Hippocampal formation (tissue), 2 donors: Measurements from ENCODE around the gene PRELID3B.

Source experiments
- DNase-seq, 2 donors: peaks; one replicate each; lab custom pipeline; 2025; lab: John Stamatoyannopoulos, UW

Gene PRELID3B

DNA sequence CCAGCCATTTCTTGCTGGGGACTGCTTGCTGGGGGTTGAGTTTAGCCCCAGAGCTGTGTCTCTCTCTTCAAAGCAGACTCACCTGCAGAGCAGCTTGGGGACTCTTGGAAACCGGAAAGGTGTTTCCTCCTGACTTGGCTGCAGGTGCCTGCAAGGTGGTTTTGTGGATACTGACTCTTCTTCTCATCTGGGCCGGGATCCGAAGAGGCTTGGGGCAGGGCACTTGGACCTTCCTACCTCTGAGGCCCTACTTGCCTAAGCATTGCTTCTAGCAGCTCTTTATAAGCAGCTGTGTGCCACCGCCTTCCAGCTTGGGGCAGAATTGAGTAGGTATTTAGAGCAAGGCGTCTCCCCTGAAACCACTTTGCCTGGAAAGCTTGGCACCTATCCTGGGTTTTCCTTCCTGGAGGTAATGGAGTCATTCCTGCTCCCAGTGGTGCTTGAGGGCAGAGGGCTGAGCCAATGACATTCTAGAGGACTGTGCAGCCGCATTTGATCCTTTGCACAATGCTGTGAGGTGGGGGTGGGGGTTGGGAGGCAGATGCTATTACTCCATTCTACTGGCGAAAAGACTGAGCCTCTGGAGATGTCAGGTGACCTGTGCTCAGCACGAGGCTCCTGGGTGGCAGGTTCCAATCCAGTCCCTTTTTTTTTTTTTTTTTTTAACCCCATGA is 32.1 kb downstream of the PRELID3B start:
- DNase-seq = no peak

DNA sequence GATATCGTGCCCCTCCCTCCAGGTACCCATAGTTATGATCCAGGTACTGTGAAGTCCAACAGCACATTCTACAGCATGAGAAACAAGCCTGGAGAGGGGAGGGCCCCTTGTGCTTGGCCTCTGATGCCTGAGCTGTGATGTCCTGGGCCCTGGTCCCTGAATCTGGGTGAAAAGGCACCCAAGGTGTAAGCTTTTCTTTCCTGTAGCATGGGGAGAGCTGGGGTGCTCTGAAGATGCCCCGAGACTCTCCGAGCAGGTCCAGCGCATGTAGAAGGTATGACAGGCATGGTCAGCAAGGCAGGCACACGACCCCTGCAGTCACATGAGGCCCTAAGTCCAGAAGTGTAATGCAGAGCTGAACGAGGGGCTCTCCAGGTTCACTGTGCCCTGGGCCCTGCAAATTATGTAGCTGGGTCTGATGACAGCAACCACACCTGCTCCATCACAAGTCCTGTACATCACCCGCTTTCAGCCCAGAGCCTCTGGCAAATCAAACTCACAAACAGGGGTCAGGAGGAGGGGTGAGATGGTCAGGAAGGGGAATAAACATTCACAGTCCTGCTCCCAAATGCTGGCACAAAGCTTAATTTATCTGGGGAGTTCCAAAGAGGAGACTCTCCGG is 33.8 kb downstream of the PRELID3B start:
- DNase-seq = no peak

DNA sequence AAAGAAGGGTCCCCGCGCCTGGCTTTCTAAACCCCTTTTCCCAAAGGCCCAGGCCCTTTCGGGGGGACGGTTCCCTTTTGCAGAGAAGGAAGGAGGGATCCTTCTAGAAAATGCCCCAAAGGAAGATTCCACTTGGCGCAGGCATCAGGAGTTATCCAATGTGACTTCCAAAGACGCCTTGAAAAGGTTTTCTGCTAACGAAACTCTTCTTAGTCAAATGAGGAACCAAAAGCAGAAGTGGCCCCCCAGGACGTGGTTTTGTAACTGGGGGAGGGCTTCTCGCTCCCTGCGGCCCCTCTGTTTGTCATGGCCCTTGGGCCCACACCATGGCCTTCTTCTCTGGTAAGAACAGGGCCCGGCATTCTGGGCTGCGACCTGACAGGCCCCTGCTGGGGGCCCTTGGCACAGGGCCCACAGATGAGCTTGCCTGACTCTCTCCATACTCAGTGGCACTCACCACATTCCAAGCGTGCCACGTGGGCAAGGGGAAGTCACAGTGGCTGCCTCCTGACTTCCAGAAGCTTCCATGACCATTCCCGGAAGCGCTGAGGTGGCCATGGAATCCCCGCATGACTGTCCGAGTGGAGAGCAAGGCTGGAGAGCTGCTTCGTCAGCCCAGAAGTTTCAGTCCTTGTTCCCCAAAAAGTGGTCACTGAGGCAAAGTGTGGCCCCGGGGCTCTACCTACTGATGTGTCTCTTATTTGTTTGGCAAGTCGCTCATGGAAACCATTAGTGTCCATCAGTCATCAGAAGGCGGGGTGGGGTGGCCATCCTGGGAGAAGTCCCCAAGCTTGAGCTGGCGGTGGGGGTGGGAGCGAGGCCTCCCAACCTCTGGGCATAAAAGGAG is 34.7 kb downstream of the PRELID3B start:
- DNase-seq = peak in 1 of 2 donors; percentile 36

DNA sequence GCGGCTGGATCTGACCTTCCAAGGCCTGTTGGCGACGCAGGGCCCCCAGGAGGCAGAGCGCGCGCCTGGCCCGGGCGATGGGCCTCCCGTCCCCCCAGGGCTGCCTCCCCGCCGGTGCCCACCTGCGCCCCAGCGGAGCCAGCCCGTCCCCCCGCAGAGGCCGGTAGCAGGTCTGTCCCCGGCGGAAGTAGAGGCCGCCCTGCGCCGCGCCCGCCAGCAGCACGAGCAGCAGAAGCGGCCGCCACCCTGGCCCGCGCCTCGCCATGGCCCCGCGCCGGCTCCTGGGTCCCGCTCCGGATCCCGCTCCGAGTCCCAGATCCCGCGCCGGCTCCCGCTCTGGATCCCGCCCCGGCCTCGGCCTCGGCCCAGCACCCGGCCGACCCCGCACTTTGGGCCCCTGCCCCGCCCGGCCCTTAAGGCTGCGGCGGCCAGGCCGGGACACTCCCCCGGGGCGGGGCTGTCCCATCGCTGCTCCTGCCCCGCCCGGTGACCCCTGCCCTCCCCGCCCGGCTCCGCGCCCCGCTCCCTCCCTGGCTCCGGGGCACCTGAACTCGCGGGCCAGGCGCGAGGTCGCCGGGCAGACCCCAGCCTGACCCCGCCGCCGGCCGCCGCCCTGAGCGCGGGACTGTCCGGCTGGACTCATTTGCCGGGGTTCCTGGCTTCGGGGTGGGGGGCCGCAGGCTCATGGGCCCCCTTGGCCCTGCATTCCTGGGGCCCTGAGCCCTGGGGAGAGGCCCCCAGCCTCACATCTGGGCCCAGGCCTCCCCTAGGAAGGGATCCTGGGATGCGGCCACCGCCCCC is 35.5 kb downstream of the PRELID3B start, which contains the start of gene CTSZ:
Gene CTSZ (minus strand): TSS at position 391 of the 801 bp plus-strand sequence. CDS start 126 bp downstream, at position 265.
- peak in 1 of 2 donors; percentile 16 for DNase-seq

DNA sequence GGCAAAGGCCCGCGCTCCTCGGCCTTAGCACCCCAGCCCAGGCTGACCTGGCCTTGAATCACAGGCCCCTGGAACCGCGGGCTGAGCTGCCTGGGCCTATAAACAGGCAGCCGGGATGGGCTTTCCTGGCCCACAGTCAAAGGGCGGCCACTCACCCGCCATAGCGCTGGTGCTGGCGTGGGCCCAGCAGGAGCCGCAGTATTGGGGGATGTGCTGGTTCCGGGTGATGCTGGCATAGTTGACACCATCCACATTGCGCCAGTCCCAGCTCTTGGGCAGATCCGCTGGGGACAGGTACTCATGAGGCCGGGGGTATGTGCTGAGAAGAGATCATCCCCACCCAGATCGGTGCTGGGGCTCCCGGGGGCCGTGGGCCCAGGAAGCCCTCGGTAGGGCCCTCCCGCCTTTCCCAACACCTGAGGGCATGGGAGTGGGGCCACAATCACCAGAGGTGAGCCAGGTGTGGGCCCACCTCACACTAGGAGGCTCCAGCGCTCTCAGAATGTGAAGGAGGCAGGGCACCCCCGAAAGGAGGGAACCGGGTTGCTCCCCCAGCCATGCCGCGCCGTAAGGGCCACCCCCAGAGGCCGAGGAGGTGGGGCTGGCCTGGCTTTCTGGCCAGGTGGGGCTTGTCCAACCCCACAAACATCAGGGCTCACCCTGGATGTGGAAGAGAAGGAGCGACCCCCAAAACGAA is 36.3 kb downstream of the PRELID3B start:
- DNase-seq = no peak

DNA sequence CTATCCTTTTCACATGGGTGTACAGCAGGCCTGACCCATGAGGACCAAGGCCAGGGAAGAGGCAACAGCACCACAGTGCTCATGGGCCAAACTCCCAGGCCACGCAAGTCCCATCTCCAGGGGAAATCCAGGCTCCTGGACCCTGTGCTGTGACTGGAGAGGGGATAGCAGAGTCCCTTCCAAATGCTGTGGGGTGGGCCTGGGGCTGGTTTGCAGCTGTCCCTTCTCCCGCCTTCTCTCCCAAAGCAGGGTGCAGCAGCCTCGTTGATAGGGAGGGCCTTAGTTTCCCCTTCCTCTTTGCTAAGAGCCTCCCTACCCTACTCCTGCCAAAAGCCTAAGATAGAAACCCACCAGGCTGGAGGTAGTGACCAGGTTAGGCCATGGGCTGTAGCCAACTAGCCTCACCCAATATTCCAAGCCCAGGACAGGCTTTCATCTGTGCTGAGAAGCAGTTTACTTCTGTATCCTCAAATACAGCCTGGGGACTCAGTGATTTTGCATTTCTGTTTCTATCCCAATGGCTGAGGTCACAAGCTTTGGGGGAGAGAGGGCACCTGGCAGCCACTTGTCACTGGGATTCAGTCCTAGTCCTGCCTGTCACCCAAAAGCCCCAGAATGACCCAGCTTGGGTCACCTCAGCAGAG is 36.9 kb downstream of the PRELID3B start:
- DNase-seq = no peak

DNA sequence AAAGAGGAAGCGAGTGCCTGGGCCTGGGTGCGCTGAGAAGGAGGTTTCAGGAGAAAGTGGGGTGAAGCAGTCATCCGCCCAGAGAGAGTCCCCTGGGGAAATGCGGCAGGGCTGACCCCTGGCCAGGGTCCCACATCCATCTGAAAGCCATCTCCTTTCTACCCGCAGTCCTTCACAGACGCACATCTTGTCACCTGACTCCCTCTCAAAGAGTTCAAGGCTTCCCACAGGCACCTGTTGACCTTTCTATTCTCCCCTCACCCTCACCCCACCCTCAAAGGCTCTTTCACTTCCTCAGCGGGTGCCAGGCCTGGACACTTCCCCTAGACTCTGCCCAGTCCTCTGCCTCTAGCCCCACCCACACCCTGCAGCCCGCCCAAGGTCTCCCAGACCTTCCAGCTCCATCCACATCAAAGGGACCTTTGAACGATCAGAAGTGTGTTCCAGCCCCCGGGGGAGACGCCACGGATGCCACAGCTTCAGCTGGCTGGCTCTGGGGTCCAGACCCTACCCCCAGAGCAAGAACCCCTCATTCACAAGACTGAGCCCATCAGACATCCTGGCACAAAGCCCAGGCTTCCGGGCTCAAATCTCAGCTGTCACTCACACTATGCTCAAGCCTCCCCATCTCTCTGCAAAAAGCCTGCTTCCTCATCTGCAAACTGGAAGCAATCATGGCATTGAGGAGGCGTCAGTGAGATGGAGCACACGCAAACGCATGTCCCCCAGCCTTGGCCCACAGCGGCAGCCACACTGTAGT is 37.6 kb downstream of the PRELID3B start:
- DNase-seq = peak in 1 of 2 donors; percentile 47

DNA sequence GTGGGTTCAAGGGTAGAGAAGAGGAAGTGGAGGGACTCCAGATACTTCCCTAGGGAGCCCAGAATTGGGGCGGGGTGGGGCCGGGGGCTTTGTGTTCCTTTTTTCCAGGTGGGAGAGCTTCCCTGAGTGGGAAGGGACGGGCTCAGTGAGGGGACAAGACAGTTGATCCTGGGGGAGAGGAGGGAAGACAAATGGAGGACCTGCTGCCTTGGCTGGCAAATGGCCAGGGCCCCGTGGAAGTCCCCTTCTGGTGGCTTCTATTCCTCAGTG is 38.2 kb downstream of the PRELID3B start:
- no peak for DNase-seq

DNA sequence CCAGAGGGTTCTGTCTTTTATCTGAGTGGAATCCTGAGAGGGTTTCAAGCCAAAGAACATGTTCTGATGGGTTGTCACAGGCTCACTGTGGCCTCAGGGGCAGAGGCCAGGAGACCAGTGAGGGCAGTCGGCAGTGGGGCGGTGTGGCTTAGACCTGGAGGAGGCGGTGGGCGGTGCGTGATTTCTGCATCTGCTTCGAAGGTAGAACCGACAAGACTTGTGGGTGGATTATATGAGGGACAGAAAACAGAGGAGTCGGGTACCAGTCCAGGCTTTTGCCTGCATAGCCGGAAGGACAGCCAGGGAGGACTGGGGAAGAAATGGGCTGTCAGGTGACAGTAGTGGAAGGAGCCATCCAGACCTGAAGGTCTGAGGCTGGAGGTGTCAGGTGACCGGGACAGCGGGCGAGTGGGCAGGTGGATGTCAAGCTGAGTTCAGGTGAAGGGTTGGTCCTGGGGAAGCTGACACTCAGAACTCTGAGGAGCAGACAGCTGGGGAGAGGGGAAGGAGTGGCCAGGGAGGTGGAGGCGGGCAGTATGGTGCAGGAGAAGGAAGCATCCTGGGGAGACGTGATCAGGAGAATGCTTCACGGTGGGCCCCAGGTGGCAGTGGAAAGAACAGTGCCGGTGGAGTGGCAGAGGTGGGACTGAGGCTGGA is 38.6 kb downstream of the PRELID3B start:
- DNase-seq = no peak

DNA sequence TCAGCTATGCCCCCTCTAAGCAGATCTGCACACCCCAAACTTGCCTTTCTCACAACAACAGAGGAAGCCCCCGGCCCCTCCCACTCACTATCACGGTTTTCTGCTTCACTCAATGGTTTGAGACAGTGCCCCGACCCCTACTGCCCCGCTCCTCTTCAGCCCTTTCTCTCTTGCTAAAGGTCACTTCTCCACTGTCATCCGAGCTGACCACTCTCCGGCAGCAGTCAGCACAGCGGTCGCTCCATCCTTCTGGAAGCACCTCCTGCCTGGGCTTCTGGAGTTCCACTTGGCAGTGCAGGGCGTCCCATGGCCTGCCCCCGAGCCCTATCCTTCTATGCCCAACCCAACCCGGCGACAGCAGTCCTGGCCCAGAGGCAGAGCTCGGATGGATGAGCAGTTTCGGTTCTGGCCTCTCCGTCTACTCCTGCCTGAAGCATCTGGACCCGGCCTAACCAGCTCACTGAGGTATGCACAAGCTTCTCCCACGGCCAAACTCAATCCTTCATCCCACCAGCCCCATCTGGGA is 39.6 kb downstream of the PRELID3B start:
- no peak for DNase-seq

DNA sequence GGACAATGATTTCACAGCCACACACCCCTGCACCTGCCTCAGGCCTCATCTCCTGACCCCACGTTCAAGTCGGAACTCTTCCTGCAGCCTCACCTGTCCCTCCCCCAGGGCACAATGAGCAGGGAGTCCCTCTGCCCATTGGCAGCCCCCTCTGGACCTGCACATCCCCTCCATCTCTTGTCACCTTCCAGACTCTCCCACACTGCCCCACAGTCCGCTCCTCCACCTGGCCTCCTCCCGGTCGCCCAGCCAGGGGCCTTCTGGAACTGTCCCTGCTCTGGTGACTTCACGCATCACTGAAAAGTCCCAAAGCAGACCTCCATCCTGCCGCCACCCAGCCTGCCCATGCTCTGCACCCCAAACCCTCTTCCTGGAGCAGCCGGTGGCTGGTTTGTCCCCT is 40.2 kb downstream of the PRELID3B start:
- no peak for DNase-seq

DNA sequence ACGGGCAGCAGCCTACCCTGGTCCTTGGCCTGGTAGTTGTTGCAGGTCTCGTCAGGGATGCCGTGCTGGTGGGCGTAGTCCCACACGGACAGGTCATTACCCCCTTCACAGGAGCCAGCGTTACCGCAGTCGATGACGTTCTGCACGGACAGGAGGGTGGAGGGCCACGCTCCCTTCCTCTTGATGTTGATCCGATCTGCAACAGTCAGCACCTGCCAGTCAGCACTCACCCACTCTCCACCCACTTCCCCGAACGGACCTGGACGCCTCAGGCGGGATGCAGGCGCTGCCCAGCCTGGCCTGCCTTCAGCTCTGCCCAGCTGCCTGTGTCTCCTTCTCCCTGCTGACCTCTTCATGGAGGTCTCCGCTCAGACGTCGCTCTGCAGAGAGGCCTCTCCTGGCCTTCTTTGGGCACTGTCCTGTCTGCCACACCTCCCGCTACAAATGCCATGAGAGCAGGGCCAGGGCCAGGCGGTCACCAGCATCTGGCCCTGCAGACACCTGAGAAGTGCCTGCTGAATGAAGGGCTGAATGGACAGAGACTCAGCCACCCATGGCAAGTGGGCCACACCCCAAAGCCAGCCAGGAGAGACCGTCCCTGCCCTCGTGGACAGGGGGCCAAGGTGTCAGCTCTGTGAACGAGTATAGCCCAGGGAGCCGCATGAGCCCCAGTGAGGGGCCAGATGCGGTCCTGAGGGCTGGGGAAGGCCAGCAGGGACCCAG is 41.0 kb downstream of the PRELID3B start:
- no peak for DNase-seq

DNA sequence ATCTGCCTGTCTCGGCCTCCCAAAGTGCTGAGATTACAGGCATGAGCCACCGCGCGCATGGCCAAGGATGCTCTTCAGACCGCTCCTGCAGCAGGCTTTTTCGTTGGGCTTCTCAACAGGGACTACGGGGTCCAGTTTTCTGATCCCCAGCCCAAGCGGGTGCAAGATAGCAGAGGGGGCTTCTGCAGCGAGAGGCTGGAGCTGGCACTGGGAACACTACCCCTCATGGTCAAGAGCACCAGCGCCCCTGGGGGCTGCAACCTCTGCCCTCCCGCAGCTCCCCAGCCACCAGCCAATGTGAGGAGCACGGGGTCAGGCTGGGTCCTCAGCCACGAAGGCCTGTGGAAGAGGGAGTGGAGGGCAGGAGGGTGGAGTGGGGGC is 41.5 kb downstream of the PRELID3B start:
- DNase-seq = no peak

DNA sequence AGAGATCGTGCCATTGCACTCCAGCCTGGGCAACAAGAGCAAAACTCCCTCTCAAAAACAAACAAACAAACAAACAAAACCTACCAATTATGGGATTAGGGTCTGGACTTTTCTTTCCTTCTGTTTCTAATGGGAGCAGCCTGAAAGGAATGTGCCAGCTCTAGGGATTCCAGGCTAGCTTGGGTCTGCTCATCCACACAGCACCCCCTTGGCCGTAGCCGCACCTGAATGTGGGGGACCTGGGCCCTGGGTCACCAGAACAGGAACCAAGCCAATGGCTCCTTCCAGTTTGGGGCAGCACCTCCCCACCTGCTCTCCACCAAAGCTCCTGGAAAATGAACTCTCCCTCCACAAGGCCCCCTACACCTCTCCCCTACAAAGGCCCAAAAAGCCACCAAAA is 42.3 kb downstream of the PRELID3B start:
- no peak for DNase-seq

DNA sequence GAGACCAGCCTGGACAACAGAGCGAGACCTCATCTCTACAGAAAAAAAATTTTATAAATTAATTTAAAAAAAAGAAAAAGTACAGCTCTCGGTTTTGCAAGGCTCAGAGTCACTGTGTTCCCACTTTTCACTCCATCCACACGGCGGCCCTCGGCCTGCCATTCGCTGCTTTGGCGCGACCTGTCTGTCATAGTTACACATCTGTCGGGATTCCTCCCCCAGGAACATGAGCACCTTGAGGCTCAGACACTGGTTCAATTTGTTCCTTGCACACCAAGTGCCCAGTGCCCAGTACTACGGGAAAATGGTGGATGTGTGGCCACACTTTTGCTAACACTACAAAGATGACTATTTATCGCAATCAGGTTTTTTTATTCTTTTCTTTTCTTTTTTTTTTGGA is 43.9 kb downstream of the PRELID3B start:
- DNase-seq = no peak

DNA sequence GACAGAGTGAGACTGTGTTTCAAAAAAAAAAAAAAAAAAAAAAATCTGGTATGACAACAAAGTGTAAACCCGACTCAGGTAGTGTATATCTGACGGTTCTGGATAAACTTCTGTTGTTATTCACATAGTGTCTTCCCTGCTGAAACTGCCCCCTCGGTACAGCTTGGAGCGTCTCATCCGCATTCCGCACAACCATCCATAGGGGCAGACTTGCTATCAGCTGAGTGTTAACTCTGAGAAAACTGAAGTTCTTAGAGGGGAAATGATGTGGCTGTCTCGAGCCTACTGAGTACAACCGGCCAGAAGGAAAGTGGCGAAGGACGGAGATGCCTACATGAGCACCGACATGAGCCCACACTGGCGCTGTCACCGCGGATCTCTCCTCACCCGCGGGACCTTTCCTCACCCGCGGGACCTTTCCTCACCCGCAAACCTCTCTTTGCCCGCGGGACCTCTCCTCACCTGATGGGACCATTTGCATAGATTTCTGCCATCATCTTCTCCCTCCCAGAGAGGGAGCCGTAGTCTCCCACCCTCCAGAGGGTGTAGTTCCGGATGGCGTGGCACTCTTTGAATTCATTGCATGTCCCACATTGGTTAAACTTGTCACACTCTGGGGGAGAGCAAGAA is 45.3 kb downstream of the PRELID3B start:
- no peak for DNase-seq

DNA sequence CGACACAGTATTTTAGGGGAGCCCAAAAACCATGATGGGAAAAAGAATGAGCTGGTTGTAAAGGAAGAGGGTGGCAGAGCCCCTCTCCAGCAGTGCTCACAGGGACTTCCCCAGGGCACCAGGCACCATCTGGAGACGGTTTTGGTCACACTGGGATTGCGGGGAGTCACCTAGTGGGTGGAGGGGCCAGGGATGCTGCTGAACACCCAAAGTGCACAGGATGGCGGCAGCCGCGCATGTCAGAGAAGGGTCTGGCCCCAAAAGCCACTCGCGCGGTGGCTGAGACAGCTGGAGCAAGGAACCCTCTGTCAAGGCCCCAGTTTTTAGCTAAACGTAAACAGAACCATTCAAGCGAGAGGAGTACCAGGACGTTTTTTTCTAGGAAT is 46.4 kb downstream of the PRELID3B start:
- DNase-seq = no peak

DNA sequence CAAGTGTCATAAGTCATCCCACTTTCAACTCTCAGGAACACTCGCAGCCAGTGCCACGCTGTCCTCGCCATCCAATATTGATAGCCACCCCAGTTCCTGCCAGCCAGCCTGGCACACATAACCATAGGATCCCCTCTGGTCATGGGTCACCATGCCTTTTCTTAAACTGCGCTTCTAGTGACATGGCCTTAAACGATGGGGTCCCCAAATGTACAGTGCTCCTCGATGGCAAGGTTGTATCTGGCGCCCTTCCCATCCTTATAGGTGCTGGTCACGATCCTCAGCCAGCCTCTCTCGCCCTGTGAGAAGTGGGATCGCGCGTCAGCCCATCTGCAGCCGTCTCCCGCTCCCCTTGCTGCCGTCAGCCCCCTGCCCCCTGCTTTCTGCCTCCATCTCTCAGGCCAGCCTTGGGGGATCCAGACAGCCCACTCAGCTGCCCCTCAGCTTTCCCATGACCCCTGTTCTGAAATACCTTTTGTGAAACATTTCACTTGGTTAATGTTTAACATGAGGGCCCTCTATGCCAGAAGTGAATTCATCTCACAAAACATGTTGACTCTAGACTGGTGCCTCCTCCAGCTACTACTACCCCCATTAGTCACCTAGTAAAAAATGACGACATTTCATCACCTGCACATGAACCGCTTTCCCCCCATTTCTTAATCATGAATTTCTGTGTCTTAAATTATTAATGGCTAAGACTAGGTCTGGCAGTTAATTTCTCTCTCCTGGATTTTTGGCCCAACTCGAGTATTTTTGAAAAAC is 46.9 kb downstream of the PRELID3B start:
- DNase-seq = no peak
